HEK293 (cell line): ENCODE data around the gene HIF3A.
"Not testable (repeated sequence)": the region's sequence is repeated elsewhere in the genome, so short reads cannot be mapped to it uniquely, and the experiment has no call there.

Experiments
- CTCF ChIA-PET: fragments of 350-600 bp; formaldehyde crosslinking; extraction: SDS; loops from one replicate; lab custom pipeline; 2021; ENCODE audit warnings: antibody characterized with exemption; lab: Yijun Ruan, JAX
- POLR2A ChIA-PET: fragments of 300-600 bp; formaldehyde crosslinking; extraction: SDS; loops from one replicate; lab custom pipeline; 2020; ENCODE audit warnings: antibody characterized with exemption, inconsistent platforms; lab: Yijun Ruan, JAX
- H3K27ac ChIP-seq: fragments of 200-500 bp; sonication (Bioruptor generic); 2 replicates; pipeline ENCODE4 v1.5.1; 2014; ENCODE audit warnings: low read depth, low read length, control low read depth, inconsistent platforms; ENCODE audit errors: extremely low read depth
- H3K36me3 ChIP-seq, 2 experiments: fragments of 200-500 bp in 1 of 2; sonication (Bioruptor generic) in 1 of 2; 1 replicate in 1 of 2; 2 replicates in 1 of 2; pipeline ENCODE4 v1.5.1; 2014 to 2017; ENCODE audit warnings: inconsistent platforms in 2 of 2, low read length in 2 of 2; ENCODE audit not compliant: control insufficient read depth in 2 of 2, insufficient read depth in 1 of 2
- H3K4me1 ChIP-seq: fragments of 200-500 bp; sonication (Bioruptor generic); 2 replicates; pipeline ENCODE4 v1.5.1; 2014; ENCODE audit warnings: mild to moderate bottlenecking, low read length, inconsistent platforms; ENCODE audit not compliant: control insufficient read depth, insufficient read depth
- H3K4me3 ChIP-seq: 2 replicates; pipeline ENCODE4 v1.5.1; 2011; ENCODE audit warnings: low read depth, mild to moderate bottlenecking, control low read depth, low read length, moderate library complexity
- H3K9me3 ChIP-seq: fragments of 200-500 bp; sonication (Bioruptor generic); 2 replicates; pipeline ENCODE4 v1.5.1; 2014; ENCODE audit warnings: low read depth, low read length, inconsistent platforms; ENCODE audit not compliant: control insufficient read depth, insufficient read depth
- HIC1 ChIP-seq: fragments of 450-650 bp; formaldehyde crosslinking; IDR thresholded peaks from 2 replicates; pipeline ENCODE4 v1.5.1; 2016; ENCODE audit warnings: missing biosample characterization, missing genetic modification characterization
- KLF8 ChIP-seq: fragments of 450-650 bp; formaldehyde crosslinking; IDR thresholded peaks from 2 replicates; pipeline ENCODE4 v1.5.1; 2016; ENCODE audit warnings: missing biosample characterization, missing genetic modification characterization
- OSR2 ChIP-seq: fragments of 450-650 bp; formaldehyde crosslinking; IDR thresholded peaks from 2 replicates; pipeline ENCODE4 v1.5.1; 2016; ENCODE audit warnings: missing biosample characterization, missing genetic modification characterization
- PRDM10 ChIP-seq: fragments of 450-650 bp; formaldehyde crosslinking; IDR thresholded peaks from 2 replicates; pipeline ENCODE4 v1.5.1; 2016; ENCODE audit warnings: missing biosample characterization, missing genetic modification characterization
- RBAK ChIP-seq: fragments of 450-650 bp; formaldehyde crosslinking; IDR thresholded peaks from 2 replicates; pipeline ENCODE4 v1.5.1; 2016; ENCODE audit warnings: missing biosample characterization, missing genetic modification characterization
- SALL2 ChIP-seq: fragments of 450-650 bp; formaldehyde crosslinking; IDR thresholded peaks from 2 replicates; pipeline ENCODE4 v1.5.0; 2017; ENCODE audit warnings: missing biosample characterization, mild to moderate bottlenecking, missing genetic modification characterization, borderline replicate concordance
- SP2 ChIP-seq: fragments of 450-650 bp; formaldehyde crosslinking; IDR thresholded peaks from 2 replicates; pipeline ENCODE4 v1.5.1; 2016; ENCODE audit warnings: missing biosample characterization, missing genetic modification characterization
- SP3 ChIP-seq: fragments of 450-650 bp; formaldehyde crosslinking; IDR thresholded peaks from 2 replicates; pipeline ENCODE4 v1.5.1; 2016; ENCODE audit warnings: missing biosample characterization, missing genetic modification characterization
- SP7 ChIP-seq: fragments of 450-650 bp; formaldehyde crosslinking; IDR thresholded peaks from 2 replicates; pipeline ENCODE4 v1.5.1; 2016; ENCODE audit warnings: missing biosample characterization, missing genetic modification characterization
- ZFP69B ChIP-seq: fragments of 450-650 bp; formaldehyde crosslinking; IDR thresholded peaks from 2 replicates; pipeline ENCODE4 v1.5.1; 2016; ENCODE audit warnings: missing biosample characterization, missing genetic modification characterization
- ZNF585B ChIP-seq: fragments of 450-650 bp; formaldehyde crosslinking; IDR thresholded peaks from 2 replicates; pipeline ENCODE4 v1.5.1; 2016; ENCODE audit warnings: missing biosample characterization, missing genetic modification characterization
- ZNF600 ChIP-seq: fragments of 450-650 bp; formaldehyde crosslinking; IDR thresholded peaks from 2 replicates; pipeline ENCODE4 v1.5.1; 2016; ENCODE audit warnings: missing biosample characterization, missing genetic modification characterization
- ZNF629 ChIP-seq: fragments of 450-650 bp; formaldehyde crosslinking; IDR thresholded peaks from 2 replicates; pipeline ENCODE4 v1.5.1; 2017; ENCODE audit warnings: missing biosample characterization, missing genetic modification characterization
- ZNF843 ChIP-seq: fragments of 450-650 bp; formaldehyde crosslinking; IDR thresholded peaks from 2 replicates; pipeline ENCODE4 v1.5.1; 2016; ENCODE audit warnings: missing biosample characterization, missing genetic modification characterization
- ZXDB ChIP-seq: fragments of 450-650 bp; formaldehyde crosslinking; IDR thresholded peaks from 2 replicates; pipeline ENCODE4 v1.5.1; 2016; ENCODE audit warnings: missing biosample characterization, missing genetic modification characterization
- TF ChIP-seq, protein P1 (sequence below): fragments of 450-650 bp; formaldehyde crosslinking; IDR thresholded peaks from 2 replicates; pipeline ENCODE4 v1.5.1; 2016; ENCODE audit warnings: missing biosample characterization, missing genetic modification characterization
- TF ChIP-seq, protein P2 (sequence below): fragments of 450-650 bp; formaldehyde crosslinking; IDR thresholded peaks from 2 replicates; pipeline ENCODE4 v1.5.1; 2016; ENCODE audit warnings: missing biosample characterization, missing genetic modification characterization

The HIF3A gene

GRCh38 chr19:46262684-46263296 is 34.1 kb upstream of the HIF3A start (continued):
- TF ChIP-seq PRDM10 (tag by site-specific recombination) (peak; percentile 93), HIC1 (tag by site-specific recombination) (peak; percentile 57; the same call in 1 of the 2 replicates), ZXDB (tag by site-specific recombination) (peak; percentile 42), SALL2 (tag by site-specific recombination) (peak; percentile 26; the same call in 1 of the 2 replicates), SP3 (tag by site-specific recombination) (0 out of 2 replicates have a peak, but pooled peaks have one; percentile 29), SP7 (tag by site-specific recombination) (peak; percentile 94), ZNF843 (tag by site-specific recombination) (peak; percentile 76), RBAK (tag by site-specific recombination) (0 out of 2 replicates have a peak, but pooled peaks have one; percentile 13), ZNF600 (tag by site-specific recombination) (peak; percentile 91), KLF8 (tag by site-specific recombination) (peak; percentile 68; the same call in 1 of the 2 replicates), OSR2 (tag by site-specific recombination) (peak; percentile 71; the same call in 1 of the 2 replicates), ZFP69B (tag by site-specific recombination) (0 out of 2 replicates have a peak, but pooled peaks have one; percentile 16), ZNF629 (tag by site-specific recombination) (peak; percentile 66), SP2 (0 out of 2 replicates have a peak, but pooled peaks have one; percentile 10), ZNF585B (tag by site-specific recombination) (peak; percentile 51)
- TF ChIP-seq, protein P1, sequence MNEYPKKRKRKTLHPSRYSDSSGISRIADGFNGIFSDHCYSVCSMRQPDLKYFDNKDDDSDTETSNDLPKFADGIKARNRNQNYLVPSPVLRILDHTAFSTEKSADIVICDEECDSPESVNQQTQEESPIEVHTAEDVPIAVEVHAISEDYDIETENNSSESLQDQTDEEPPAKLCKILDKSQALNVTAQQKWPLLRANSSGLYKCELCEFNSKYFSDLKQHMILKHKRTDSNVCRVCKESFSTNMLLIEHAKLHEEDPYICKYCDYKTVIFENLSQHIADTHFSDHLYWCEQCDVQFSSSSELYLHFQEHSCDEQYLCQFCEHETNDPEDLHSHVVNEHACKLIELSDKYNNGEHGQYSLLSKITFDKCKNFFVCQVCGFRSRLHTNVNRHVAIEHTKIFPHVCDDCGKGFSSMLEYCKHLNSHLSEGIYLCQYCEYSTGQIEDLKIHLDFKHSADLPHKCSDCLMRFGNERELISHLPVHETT (tag by site-specific recombination) = peak; percentile 59; the same call in 1 of the 2 replicates
- TF ChIP-seq, protein P2, sequence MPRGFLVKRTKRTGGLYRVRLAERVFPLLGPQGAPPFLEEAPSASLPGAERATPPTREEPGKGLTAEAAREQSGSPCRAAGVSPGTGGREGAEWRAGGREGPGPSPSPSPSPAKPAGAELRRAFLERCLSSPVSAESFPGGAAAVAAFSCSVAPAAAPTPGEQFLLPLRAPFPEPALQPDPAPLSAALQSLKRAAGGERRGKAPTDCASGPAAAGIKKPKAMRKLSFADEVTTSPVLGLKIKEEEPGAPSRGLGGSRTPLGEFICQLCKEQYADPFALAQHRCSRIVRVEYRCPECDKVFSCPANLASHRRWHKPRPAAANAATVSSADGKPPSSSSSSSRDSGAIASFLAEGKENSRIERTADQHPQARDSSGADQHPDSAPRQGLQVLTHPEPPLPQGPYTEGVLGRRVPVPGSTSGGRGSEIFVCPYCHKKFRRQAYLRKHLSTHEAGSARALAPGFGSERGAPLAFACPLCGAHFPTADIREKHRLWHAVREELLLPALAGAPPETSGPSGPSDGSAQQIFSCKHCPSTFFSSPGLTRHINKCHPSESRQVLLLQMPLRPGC (tag by site-specific recombination) = peak; percentile 80
- TF ChIP-seq, all 188 proteins: peak for 25; not testable (repeated sequence) for 163

- POLR2A ChIA-PET, H3K4me1 ChIP-seq, H3K27ac ChIP-seq, H3K36me3 ChIP-seq, H3K9me3 ChIP-seq, H3K4me3 ChIP-seq: not testable (repeated sequence)
- CTCF ChIA-PET = interaction anchor here (0.6 to 12.7 kb wide), 54 partner anchors 8 to 530 kb away, joined by 3 to 431 read pairs (median 4); partner anchors contain the start of genes HIF3A, IGFL1 and IGFL2
Observed at GRCh38 chr19:46264801-46265200, 32.0 kb upstream of the HIF3A start.
